GM21526 (cell line): Measurements from ENCODE around the gene ZFAND2B.
"Not testable (repeated sequence)": the region's sequence is repeated elsewhere in the genome, so short reads cannot be mapped to it uniquely, and the experiment has no call there.

Experiments used
- ATAC-seq: cut with Tn5 transposase; IDR thresholded peaks from one replicate; pipeline ENCODE4 v1.9.1; 2021; ENCODE audit warnings: moderate library complexity; ENCODE audit not compliant: unreplicated experiment, low FRiP score

Gene ZFAND2B

GRCh38 chr2:219247678-219248642 is 41.4 kb downstream of the ZFAND2B start:
- ATAC-seq: no peak

- no peak for ATAC-seq
Observed at GRCh38 chr2:219248845-219249202, 42.2 kb downstream of the ZFAND2B start.

- no peak for ATAC-seq
Observed at GRCh38 chr2:219249203-219249980, 42.8 kb downstream of the ZFAND2B start.

GRCh38 chr2:219250049-219250781 is 43.6 kb downstream of the ZFAND2B start:
- ATAC-seq: no peak

- no peak for ATAC-seq
Observed at GRCh38 chr2:219251656-219252055, 45.1 kb downstream of the ZFAND2B start.

- ATAC-seq: no peak
Observed at GRCh38 chr2:219252084-219252483, 45.5 kb downstream of the ZFAND2B start.

GRCh38 chr2:219252570-219252899 is 46.0 kb downstream of the ZFAND2B start:
- no peak for ATAC-seq

- ATAC-seq: peak; percentile 8
Observed at GRCh38 chr2:219252900-219253752, 46.5 kb downstream of the ZFAND2B start, which contains the start of gene TUBA4B. Gene TUBA4B (plus strand): TSS chr2:219253243. CDS start chr2:219253408, 165 bp downstream.

GRCh38 chr2:219253753-219254589 is 47.4 kb downstream of the ZFAND2B start, which contains the start of gene TUBA4A:
Gene TUBA4A (minus strand): TSS chr2:219253918. CDS start chr2:219253858, 60 bp downstream.
- peak; percentile 48 for ATAC-seq

- ATAC-seq: peak; percentile 23
Observed at GRCh38 chr2:219254590-219255201, 48.1 kb downstream of the ZFAND2B start.

GRCh38 chr2:219258942-219259341 is 52.4 kb downstream of the ZFAND2B start:
- ATAC-seq: not testable (repeated sequence)
